Measurements from ENCODE around the gene TEPSIN. TPM values are rescaled to one million over a fixed set of nuclear protein-coding genes. Genes with fewer than 3 reads are reported as not detected.
"Not testable (repeated sequence)": the region's sequence is repeated elsewhere in the genome, so short reads cannot be mapped to it uniquely, and the experiment has no call there.

Gene TEPSIN
- total RNA-seq, 6 donors from 2014 or later: 33.1 to 141 (median 49.7) TPM

DNA sequence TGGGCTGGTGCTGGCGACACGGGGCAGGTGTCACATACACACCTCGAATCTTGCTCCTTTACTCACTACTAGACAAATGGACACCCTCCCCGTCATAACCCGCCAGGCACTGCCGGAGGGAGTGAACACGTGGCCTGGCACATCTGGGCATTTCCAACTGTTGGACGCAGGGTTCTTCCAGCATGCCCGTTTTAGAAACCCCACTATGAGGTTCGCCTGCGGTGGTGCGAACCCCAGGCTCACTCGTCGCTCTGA, 9.3 kb downstream of the TEPSIN start:
- WGBS, 2 donors: 91 to 97% methylated on average over 11 to 14 of the region's 14 CpGs
- ATAC-seq (ENCODE audit: low FRiP score in 2 of 2) (no peak), DNase-seq (no peak)
- Histone ChIP-seq H3K4me1 (peaks cover 0 to 5% (median 2%) of the 10 kb centered on the region in 4 donors), H3K27me3 (no peaks in the 10 kb centered on the region), H3K27ac (no peak overlapping the region), H3K9me3 (no peaks in the 10 kb centered on the region), H3K4me3 (no peak overlapping the region), H3K36me3 (peaks cover 0 to 62% (median 49%) of the 10 kb centered on the region in 4 donors)
- no peak for TF ChIP-seq POLR2AphosphoS5 (IDR thresholded peaks at IDR 0.05)
- no peak for TF ChIP-seq EP300 (IDR thresholded peaks at IDR 0.05)
- TF ChIP-seq, protein P1, sequence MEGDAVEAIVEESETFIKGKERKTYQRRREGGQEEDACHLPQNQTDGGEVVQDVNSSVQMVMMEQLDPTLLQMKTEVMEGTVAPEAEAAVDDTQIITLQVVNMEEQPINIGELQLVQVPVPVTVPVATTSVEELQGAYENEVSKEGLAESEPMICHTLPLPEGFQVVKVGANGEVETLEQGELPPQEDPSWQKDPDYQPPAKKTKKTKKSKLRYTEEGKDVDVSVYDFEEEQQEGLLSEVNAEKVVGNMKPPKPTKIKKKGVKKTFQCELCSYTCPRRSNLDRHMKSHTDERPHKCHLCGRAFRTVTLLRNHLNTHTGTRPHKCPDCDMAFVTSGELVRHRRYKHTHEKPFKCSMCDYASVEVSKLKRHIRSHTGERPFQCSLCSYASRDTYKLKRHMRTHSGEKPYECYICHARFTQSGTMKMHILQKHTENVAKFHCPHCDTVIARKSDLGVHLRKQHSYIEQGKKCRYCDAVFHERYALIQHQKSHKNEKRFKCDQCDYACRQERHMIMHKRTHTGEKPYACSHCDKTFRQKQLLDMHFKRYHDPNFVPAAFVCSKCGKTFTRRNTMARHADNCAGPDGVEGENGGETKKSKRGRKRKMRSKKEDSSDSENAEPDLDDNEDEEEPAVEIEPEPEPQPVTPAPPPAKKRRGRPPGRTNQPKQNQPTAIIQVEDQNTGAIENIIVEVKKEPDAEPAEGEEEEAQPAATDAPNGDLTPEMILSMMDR (IDR thresholded peaks at IDR 0.05): no peak
- no peak for TF ChIP-seq POLR2A (IDR thresholded peaks at IDR 0.05)

GRCh38 chr17:81228834-81229665, 9.8 kb downstream of the TEPSIN start:
- no peaks in the 10 kb centered on the region for H3K9me3 ChIP-seq
- DNase-seq: peak in 1 of 2 donors; percentile 74
- WGBS, 2 donors: 77 to 86% methylated on average over 6 to 32 of the region's 32 CpGs
- H3K4me1 ChIP-seq: peaks cover 0 to 5% (median 3%) of the 10 kb centered on the region in 4 donors
- TF ChIP-seq EP300 (IDR thresholded peaks at IDR 0.05): no peak
- TF ChIP-seq, protein P1 (IDR thresholded peaks at IDR 0.05): no peak
- no peak for TF ChIP-seq POLR2A (IDR thresholded peaks at IDR 0.05)
- no peak for TF ChIP-seq POLR2AphosphoS5 (IDR thresholded peaks at IDR 0.05)
- peak in 1 of 2 donors; percentile 10 for ATAC-seq (ENCODE audit: low FRiP score in 2 of 2)
- H3K27me3 ChIP-seq: no peaks in the 10 kb centered on the region
- peaks cover 0 to 58% (median 48%) of the 10 kb centered on the region in 4 donors for H3K36me3 ChIP-seq
- H3K4me3 ChIP-seq: no peak overlapping the region
- peak overlapping the region in 1 of 4 donors; percentile 4 for H3K27ac ChIP-seq

GRCh38 chr17:81228420-81228819, 10.4 kb downstream of the TEPSIN start:
- peak in 1 of 2 donors; percentile 41 for ATAC-seq (ENCODE audit: low FRiP score in 2 of 2)
- no peak for DNase-seq
- Histone ChIP-seq H3K36me3 (peaks cover 0 to 52% (median 44%) of the 10 kb centered on the region in 4 donors), H3K4me3 (no peak overlapping the region), H3K27ac (peak overlapping the region in 1 of 4 donors; percentile 4), H3K4me1 (peaks cover 5 to 12% (median 8%) of the 10 kb centered on the region in 4 donors), H3K9me3 (no peaks in the 10 kb centered on the region), H3K27me3 (no peaks in the 10 kb centered on the region)
- WGBS, 2 donors: 67 to 75% methylated on average over 7 to 9 of the region's 9 CpGs
- TF ChIP-seq EP300 (IDR thresholded peaks at IDR 0.05) (no peak), POLR2AphosphoS5 (IDR thresholded peaks at IDR 0.05) (no peak), POLR2A (IDR thresholded peaks at IDR 0.05) (no peak)
- TF ChIP-seq, protein P1 (IDR thresholded peaks at IDR 0.05): no peak

GRCh38 chr17:81227630-81228029, 11.2 kb downstream of the TEPSIN start:
- WGBS, 2 donors: 50 to 64% methylated on average over 2 of the region's 2 CpGs
- DNase-seq; H3K9me3 ChIP-seq; ATAC-seq (ENCODE audit: low FRiP score in 2 of 2); H3K27ac ChIP-seq; H3K4me3 ChIP-seq; H3K27me3 ChIP-seq: not testable (repeated sequence)
- Histone ChIP-seq H3K4me1 (peaks cover 5 to 15% (median 11%) of the 10 kb centered on the region in 4 donors), H3K36me3 (peaks cover 0 to 44% (median 37%) of the 10 kb centered on the region in 4 donors)

DNA sequence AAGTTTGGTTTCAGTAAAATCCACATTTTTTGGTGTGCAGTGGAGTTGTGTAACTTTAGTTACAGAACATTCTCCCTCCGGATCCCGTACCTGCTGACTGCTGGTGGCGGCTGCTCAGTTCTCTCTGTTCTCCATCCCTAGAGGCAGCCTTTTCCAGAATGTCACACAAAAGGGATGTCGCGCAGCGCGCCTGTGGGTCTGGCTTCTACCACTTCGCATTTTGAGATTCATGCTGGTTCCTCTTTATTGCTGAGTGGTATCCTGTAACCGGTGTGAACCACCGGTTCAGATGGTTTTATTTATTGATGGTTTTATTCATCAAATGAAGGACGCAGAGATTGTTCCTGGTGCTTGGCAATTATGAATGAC, 15.1 kb downstream of the TEPSIN start:
- ATAC-seq (ENCODE audit: low FRiP score in 2 of 2) (no peak), DNase-seq (no peak)
- TF ChIP-seq, protein P1 (IDR thresholded peaks at IDR 0.05): no peak
- H3K27me3 ChIP-seq: no peaks in the 10 kb centered on the region
- peaks cover 14 to 26% (median 21%) of the 10 kb centered on the region in 4 donors for H3K4me1 ChIP-seq
- H3K27ac ChIP-seq: peak overlapping the region in 2 of 4 donors; percentile 7 to 67
- H3K9me3 ChIP-seq: no peaks in the 10 kb centered on the region
- H3K36me3 ChIP-seq: peaks cover 0 to 10% (median 3%) of the 10 kb centered on the region in 4 donors
- peak overlapping the region in 3 of 4 donors; percentile 75 to 82 (median 75) for H3K4me3 ChIP-seq
- 20 to 25% methylated on average over 11 of the region's 11 CpGs for WGBS, 2 donors

Data from upper lobe of left lung (tissue), 6 donors.